Gastroesophageal sphincter (tissue), 3 donors: Measurements from ENCODE around the gene GPN1.
"Not testable (repeated sequence)": the region's sequence is repeated elsewhere in the genome, so short reads cannot be mapped to it uniquely, and the experiment has no call there.

Source experiments
- CTCF ChIP-seq, 4 experiments: fragments of 200-600 bp in 2 of 4; fragments of 450-650 bp in 2 of 4; sonication (generic) in 1 of 4; IDR thresholded peaks; one replicate each; pipeline ENCODE4 v1.5.1; 2017 to 2019; ENCODE audit warnings: antibody characterized with exemption in 4 of 4, mild to moderate bottlenecking in 2 of 4, moderate library complexity in 2 of 4
- POLR2AphosphoS5 ChIP-seq: sonication (generic); formaldehyde crosslinking; IDR thresholded peaks from one replicate; pipeline ENCODE4 v1.6.1; 2017; ENCODE audit warnings: antibody characterized with exemption

DNA sequence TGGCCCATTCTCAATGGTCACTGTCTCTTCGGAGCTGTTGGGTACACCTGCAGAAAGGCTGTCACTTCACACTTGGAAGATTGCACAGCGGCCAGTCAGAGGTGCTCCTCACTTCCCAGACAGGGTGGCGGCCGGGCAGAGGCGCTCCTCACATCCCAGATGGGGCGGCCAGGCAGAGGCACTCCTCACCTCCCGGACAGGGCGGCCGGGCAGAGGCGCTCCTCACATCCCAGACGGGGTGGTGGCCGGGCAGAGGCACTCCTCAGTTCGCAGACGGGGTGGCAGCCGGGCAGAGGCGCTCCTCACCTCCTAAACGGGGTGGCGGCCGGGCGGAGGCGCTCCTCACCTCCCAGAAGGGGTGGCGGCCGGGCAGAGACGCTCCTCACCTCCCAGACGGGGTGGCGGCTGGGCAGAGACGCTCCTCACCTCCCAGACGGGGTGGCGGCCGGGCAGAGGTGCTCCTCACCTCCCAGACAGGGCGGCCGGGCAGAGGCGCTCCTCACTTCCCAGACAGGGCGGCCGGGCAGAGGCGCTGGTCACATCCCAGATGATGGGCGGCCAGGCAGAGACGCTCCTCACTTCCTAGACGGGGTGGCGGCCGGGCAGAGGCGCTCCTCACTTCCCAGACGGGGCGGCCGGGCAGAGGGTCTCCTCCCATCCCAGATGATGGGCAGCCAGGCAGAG is 34.7 kb upstream of the GPN1 start:
- not testable (repeated sequence) for TF ChIP-seq CTCF (IDR thresholded peaks at IDR 0.05); POLR2AphosphoS5
